Measurements from ENCODE around the gene AOC3. TPM values are rescaled to one million over a fixed set of nuclear protein-coding genes. Genes with fewer than 3 reads are reported as not detected.

Gene AOC3, protein sequence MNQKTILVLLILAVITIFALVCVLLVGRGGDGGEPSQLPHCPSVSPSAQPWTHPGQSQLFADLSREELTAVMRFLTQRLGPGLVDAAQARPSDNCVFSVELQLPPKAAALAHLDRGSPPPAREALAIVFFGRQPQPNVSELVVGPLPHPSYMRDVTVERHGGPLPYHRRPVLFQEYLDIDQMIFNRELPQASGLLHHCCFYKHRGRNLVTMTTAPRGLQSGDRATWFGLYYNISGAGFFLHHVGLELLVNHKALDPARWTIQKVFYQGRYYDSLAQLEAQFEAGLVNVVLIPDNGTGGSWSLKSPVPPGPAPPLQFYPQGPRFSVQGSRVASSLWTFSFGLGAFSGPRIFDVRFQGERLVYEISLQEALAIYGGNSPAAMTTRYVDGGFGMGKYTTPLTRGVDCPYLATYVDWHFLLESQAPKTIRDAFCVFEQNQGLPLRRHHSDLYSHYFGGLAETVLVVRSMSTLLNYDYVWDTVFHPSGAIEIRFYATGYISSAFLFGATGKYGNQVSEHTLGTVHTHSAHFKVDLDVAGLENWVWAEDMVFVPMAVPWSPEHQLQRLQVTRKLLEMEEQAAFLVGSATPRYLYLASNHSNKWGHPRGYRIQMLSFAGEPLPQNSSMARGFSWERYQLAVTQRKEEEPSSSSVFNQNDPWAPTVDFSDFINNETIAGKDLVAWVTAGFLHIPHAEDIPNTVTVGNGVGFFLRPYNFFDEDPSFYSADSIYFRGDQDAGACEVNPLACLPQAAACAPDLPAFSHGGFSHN
- total RNA-seq: 100 to 1,000 TPM; 120 to 591 (median 262) TPM

DNA sequence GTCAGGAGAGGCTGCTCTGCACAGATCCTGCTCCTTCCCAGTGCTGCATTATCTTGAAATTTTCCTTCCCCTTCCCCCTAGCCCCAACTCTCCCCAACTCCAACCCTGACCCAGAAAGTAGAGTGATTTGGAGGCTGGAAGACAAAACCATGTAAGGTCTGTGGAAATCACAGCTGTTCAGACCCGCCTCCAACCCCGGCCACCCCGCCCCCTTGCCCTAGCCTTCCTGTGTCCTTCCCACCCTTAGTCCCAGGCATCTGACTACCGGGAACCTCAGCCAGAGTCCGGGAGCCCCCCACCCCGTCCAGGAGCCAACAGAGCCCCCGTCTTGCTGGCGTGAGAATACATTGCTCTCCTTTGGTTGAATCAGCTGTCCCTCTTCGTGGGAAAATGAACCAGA is at the start of gene AOC3:
Gene AOC3, plus strand, starts transcription at position 246 of the 400 bp plus-strand sequence. Its CDS starts 145 bp downstream, at position 391.
- TF ChIP-seq, protein P1, sequence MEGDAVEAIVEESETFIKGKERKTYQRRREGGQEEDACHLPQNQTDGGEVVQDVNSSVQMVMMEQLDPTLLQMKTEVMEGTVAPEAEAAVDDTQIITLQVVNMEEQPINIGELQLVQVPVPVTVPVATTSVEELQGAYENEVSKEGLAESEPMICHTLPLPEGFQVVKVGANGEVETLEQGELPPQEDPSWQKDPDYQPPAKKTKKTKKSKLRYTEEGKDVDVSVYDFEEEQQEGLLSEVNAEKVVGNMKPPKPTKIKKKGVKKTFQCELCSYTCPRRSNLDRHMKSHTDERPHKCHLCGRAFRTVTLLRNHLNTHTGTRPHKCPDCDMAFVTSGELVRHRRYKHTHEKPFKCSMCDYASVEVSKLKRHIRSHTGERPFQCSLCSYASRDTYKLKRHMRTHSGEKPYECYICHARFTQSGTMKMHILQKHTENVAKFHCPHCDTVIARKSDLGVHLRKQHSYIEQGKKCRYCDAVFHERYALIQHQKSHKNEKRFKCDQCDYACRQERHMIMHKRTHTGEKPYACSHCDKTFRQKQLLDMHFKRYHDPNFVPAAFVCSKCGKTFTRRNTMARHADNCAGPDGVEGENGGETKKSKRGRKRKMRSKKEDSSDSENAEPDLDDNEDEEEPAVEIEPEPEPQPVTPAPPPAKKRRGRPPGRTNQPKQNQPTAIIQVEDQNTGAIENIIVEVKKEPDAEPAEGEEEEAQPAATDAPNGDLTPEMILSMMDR (IDR thresholded peaks at IDR 0.05; ENCODE audit: low read depth): no peak

DNA sequence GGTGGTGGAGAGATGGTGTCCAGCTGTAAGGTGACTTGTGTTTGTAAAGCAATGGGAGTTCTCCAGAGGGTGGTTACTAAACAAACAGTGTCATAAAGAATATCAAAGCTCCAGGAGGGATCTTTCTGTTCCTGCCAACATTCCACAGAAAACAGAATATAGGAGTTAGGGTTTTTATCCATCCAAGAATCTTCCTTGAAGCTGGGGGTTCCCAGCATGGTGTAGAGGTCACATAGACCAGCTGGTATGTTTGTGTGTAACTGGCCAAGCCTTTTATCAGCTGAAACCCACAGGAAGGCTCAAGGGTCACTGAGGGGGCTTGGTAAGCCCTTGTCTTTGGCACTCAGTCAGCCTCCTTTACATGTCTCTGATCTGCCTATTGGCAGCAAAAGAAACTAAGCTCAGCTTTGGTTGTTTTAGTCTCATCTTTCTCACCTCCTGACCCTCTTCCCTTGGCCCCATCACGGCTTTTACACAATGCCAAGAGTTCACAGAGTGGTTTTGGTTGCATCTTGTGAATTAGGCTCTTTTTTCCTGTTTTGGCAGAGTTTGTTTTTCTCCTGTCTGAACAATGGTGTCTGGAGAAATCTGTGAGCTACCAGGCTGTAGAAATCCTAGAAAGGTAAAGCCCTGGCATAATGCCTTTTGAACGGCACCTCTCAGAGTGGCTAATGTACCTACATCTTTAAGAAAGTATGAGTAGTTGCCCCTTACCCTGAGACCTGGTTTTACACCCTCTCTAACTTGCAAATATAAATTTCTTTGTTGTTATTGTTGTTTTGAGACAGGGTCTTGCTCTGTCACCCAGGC is 47.7 kb upstream of the AOC3 start:
- TF ChIP-seq, protein P1 (IDR thresholded peaks at IDR 0.05; ENCODE audit: low read depth): no peak

DNA sequence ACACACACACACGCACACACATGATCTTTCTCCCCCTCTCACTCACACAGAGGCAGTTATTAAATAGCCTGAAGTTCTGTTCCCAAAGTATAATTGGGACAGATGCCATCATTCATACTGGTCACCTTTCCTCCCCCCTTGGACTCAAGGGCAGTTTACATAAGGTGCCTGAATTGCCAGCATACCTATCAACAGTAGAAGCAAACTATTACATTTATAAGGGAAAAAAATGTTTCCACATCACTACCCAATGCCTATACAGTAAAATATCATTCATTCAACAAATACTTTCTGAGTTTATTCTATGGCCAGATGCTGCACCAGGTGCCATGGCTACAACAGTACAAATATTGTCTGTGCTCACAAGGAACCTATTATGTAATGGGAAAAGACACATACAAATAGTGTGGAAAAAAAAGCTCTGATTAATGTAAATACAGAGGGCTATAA is 46.1 kb upstream of the AOC3 start:
- TF ChIP-seq, protein P1 (IDR thresholded peaks at IDR 0.05; ENCODE audit: low read depth): no peak

DNA sequence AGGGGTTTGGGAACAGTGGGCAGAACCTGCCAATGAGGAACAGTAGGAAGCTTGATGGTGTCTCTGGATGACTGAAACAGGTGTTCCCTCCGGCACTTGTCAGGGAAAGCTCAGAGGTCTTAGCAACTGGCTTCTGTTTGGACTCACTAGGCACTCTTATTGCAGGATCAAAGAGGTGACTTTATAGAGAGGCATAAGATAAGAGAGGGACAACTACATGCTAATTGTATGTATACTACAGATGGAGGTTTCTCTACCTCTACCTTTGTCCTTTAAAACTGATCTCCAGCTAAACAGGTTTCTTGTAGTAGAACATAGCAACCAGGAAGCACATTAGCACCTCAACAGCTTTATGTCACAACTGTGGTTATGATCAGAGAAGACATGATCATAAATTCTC is 44.8 kb upstream of the AOC3 start:
- TF ChIP-seq, protein P1 (IDR thresholded peaks at IDR 0.05; ENCODE audit: low read depth): no peak

DNA sequence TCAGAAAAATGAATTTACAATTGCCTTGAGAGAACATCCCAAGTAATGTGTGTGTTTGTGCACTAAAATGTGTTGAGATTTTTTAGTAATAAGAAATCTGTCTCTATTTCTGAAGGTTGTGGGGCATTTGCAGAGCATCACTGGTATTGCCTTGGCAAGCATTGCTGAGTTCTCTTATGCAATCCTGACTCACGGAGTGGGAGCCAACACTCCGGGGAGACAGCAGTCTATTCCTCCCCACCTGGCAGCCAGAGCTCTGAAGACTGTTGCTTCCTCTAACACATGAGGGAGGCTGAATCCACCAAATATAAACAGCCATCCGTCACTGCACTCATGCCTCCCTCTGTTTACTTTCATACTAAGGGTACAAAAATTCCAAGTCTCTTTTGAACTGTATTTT is 41.7 kb upstream of the AOC3 start:
- TF ChIP-seq, protein P1 (IDR thresholded peaks at IDR 0.05; ENCODE audit: low read depth): no peak

DNA sequence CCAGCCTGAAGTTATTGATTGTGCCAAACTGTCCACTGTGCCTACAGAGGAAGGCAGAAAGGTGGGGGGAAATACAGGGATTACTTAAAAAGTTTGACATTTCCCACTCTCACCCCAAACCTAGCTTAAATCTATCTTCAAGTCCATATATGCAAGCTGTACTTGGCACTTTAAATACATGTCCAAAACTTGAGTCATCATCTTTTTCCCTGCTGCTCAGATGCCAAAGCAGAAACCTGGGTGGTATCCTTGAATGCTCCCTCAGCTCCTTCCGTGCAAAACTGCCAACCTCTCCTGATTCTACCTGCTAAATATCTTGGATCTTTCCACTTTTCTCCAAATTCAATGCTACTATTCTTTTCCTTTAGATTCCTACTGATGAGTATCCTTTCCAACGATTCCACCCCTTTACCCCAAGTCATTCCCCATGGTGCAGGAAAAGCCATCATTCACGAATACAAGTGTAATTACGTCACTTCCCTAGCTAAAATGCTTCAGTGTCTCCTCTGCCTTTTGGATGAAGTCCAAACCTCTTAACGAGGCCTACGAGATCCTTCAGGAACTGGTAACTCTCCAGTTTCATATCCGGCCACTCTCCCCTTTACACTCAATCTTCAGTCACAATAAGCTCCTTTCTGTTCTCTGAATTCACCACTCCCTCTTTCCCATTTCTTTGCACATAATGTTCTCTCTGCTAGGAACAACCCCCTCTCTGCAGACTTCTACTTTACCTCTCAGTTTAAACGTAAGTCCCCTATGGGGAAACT is 36.2 kb upstream of the AOC3 start:
- TF ChIP-seq, protein P1 (IDR thresholded peaks at IDR 0.05; ENCODE audit: low read depth): no peak

Measured in subcutaneous adipose tissue (tissue), 4 donors.